ENCODE measurements around the gene LPCAT4. TPM values are rescaled to one million over a fixed set of nuclear protein-coding genes. Genes with fewer than 3 reads are reported as not detected.

Gene LPCAT4
- total RNA-seq, 1 donor from 2014 or later: 83.9 TPM

Other genes with a start within 250 kb of the LPCAT4 start
- 43.8 and 44.6 TPM in 2 replicates for gene KATNBL1, start 157.1 kb downstream of the LPCAT4 start, total RNA-seq
- gene EMC4, start 142.2 kb downstream of the LPCAT4 start, total RNA-seq: 80.6 and 83.1 TPM in 2 replicates
- gene SLC12A6, start 29.4 kb downstream of the LPCAT4 start, total RNA-seq: 39.6 and 43.4 TPM in 2 replicates
- 185 and 202 TPM in 2 replicates for gene NOP10, start 24.1 kb downstream of the LPCAT4 start, total RNA-seq
- gene NUTM1, start 23.9 kb downstream of the LPCAT4 start, total RNA-seq: not detected in 2 replicates
- 279 and 293 TPM in 2 replicates for gene GOLGA8A, start 70.6 kb upstream of the LPCAT4 start, total RNA-seq
- gene GOLGA8B, start 216.5 kb upstream of the LPCAT4 start, total RNA-seq: 253 and 262 TPM in 2 replicates

Measured in T-helper 2 cell treated with Interferon-gamma antibody and Interleukin-4, amounts not matched to agents 100 ng/mL and 5 ng/mL, for 36 hours (primary cell).